ENCODE measurements around the gene TBC1D22B. TPM values are rescaled to one million over a fixed set of nuclear protein-coding genes. Genes with fewer than 3 reads are reported as not detected.
A peak's percentile ranks its signal among the peaks of the same experiment; 100 is the strongest.

Gene TBC1D22B
- total and polyA plus RNA-seq, 9 of the 15 experiments (the other 6 are each of a cell fraction or from before 2014, with no cell fraction given), result 4.8 to 24.2 (median 13.5) TPM

- TF ChIP-seq SMARCA5 (IDR thresholded peaks at IDR 0.05) (no peak), ELK1 (CRISPR knock-in tag; IDR thresholded peaks at IDR 0.05) (no peak), ATF6 (CRISPR knock-in tag; IDR thresholded peaks at IDR 0.05) (0 out of 2 replicates have a peak, but pooled peaks have one; percentile 43), TAF7 (tag; IDR thresholded peaks at IDR 0.05) (no peak), JUNB (CRISPR knock-in tag; conservative IDR thresholded peaks at IDR 0.05) (no peak), ZFP30 (CRISPR knock-in tag; IDR thresholded peaks at IDR 0.05; ENCODE audit: borderline replicate concordance) (no peak), MED1 (CRISPR knock-in tag; IDR thresholded peaks at IDR 0.05; ENCODE audit: borderline replicate concordance) (no peak), KLF6 (CRISPR knock-in tag; IDR thresholded peaks at IDR 0.05; ENCODE audit: borderline replicate concordance) (no peak), TAF9B (IDR thresholded peaks at IDR 0.05; ENCODE audit: partially characterized antibody) (no peak), MTA1 (IDR thresholded peaks at IDR 0.05; ENCODE audit: borderline replicate concordance) (no peak), ADNP (tag; IDR thresholded peaks at IDR 0.05) (no peak), ZNF24 (IDR thresholded peaks at IDR 0.05) (no peak), HSF4 (CRISPR knock-in tag; IDR thresholded peaks at IDR 0.05; ENCODE audit: borderline replicate concordance) (no peak), RNF2 (IDR thresholded peaks at IDR 0.05) (0 out of 2 replicates have a peak, but pooled peaks have one; percentile 41), CBX1 (IDR thresholded peaks at IDR 0.05; ENCODE audit: low read depth) (0 out of 2 replicates have a peak, but pooled peaks have one; percentile 23), HDGF (IDR thresholded peaks at IDR 0.05) (no peak)
- TF ChIP-seq, protein P1, sequence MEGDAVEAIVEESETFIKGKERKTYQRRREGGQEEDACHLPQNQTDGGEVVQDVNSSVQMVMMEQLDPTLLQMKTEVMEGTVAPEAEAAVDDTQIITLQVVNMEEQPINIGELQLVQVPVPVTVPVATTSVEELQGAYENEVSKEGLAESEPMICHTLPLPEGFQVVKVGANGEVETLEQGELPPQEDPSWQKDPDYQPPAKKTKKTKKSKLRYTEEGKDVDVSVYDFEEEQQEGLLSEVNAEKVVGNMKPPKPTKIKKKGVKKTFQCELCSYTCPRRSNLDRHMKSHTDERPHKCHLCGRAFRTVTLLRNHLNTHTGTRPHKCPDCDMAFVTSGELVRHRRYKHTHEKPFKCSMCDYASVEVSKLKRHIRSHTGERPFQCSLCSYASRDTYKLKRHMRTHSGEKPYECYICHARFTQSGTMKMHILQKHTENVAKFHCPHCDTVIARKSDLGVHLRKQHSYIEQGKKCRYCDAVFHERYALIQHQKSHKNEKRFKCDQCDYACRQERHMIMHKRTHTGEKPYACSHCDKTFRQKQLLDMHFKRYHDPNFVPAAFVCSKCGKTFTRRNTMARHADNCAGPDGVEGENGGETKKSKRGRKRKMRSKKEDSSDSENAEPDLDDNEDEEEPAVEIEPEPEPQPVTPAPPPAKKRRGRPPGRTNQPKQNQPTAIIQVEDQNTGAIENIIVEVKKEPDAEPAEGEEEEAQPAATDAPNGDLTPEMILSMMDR (IDR thresholded peaks at IDR 0.05 in 2 of 3, conservative IDR thresholded peaks at IDR 0.05 in 1 of 3; ENCODE audit: insufficient read depth in 2 of 3, low read depth in 1 of 3, low read length in 3 of 3), result peak in 2 of 3 experiments; percentile 14 to 44; a peak in 2 of 6 replicates
- TF ChIP-seq, protein P2, sequence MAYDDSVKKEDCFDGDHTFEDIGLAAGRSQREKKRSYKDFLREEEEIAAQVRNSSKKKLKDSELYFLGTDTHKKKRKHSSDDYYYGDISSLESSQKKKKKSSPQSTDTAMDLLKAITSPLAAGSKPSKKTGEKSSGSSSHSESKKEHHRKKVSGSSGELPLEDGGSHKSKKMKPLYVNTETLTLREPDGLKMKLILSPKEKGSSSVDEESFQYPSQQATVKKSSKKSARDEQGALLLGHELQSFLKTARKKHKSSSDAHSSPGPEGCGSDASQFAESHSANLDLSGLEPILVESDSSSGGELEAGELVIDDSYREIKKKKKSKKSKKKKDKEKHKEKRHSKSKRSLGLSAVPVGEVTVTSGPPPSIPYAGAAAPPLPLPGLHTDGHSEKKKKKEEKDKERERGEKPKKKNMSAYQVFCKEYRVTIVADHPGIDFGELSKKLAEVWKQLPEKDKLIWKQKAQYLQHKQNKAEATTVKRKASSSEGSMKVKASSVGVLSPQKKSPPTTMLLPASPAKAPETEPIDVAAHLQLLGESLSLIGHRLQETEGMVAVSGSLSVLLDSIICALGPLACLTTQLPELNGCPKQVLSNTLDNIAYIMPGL (CRISPR knock-in tag; IDR thresholded peaks at IDR 0.05), result no peak
- TF ChIP-seq, protein P3, sequence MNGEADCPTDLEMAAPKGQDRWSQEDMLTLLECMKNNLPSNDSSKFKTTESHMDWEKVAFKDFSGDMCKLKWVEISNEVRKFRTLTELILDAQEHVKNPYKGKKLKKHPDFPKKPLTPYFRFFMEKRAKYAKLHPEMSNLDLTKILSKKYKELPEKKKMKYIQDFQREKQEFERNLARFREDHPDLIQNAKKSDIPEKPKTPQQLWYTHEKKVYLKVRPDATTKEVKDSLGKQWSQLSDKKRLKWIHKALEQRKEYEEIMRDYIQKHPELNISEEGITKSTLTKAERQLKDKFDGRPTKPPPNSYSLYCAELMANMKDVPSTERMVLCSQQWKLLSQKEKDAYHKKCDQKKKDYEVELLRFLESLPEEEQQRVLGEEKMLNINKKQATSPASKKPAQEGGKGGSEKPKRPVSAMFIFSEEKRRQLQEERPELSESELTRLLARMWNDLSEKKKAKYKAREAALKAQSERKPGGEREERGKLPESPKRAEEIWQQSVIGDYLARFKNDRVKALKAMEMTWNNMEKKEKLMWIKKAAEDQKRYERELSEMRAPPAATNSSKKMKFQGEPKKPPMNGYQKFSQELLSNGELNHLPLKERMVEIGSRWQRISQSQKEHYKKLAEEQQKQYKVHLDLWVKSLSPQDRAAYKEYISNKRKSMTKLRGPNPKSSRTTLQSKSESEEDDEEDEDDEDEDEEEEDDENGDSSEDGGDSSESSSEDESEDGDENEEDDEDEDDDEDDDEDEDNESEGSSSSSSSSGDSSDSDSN (IDR thresholded peaks at IDR 0.05; ENCODE audit: borderline replicate concordance in 1 of 2, low read depth in 2 of 2, low read length in 2 of 2), result peak in 1 of 2 experiments; percentile 88; a peak in 1 of 4 replicates
Measured at GRCh38 chr6:37222125-37222967, 35.2 kb upstream of the TBC1D22B start (continued).
